GM12878 (cell line): ENCODE results near the gene RHBDD1. TPM values are rescaled to one million over a fixed set of nuclear protein-coding genes. Genes with fewer than 3 reads are reported as not detected.

Source experiments
- ATAC-seq: fragments of 200-7000 bp; cut with Tn5 transposase; 3 replicates; pipeline ENCODE4 v1.9.1; 2020; ENCODE audit warnings: mild to moderate bottlenecking, moderate library complexity
- BruUV-seq: library from RNA; stranded (reverse); fragments of 400-500 nt; replicated peaks from 2 replicates; lab custom pipeline; 2021; lab: Mats Ljungman, UMichigan
- CTCF ChIA-PET: fragments of 300-600 bp; sonication (Branson Sonifier 250); formaldehyde crosslinking; extraction: SDS; loops from one replicate; lab custom pipeline; 2021; ENCODE audit warnings: inconsistent platforms; lab: Yijun Ruan, JAX
- POLR2A ChIA-PET: fragments of 350-600 bp; formaldehyde crosslinking; extraction: SDS; loops from one replicate; lab custom pipeline; 2021; ENCODE audit warnings: inconsistent platforms; lab: Charles Lee
- RAD21 ChIA-PET: fragments of 300-600 bp; sonication (Branson Sonifier 250); formaldehyde crosslinking; loops from one replicate; lab custom pipeline; 2023; ENCODE audit warnings: antibody characterized with exemption; ENCODE audit not compliant: unreplicated experiment; lab: Charles Lee
- SMC1A ChIA-PET: fragments of 300-600 bp; sonication (Branson Sonifier 250); formaldehyde crosslinking; loops from one replicate; lab custom pipeline; 2023; ENCODE audit not compliant: unreplicated experiment, uncharacterized antibody; lab: Charles Lee
- DNase-seq: peaks from one replicate; pipeline ENCODE4 v3.0.0-alpha.2; 2011; ENCODE audit warnings: low read depth, low spot score
- FAIRE-seq: peaks from 3 replicates; lab custom pipeline; 2011; peaks lifted over from hg19 to GRCh38; lab: Jason Lieb, UNC
- H2AFZ ChIP-seq: 2 replicates; pipeline ENCODE4 v1.6.0; 2011; ENCODE audit warnings: low read depth, low read length, control low read depth; ENCODE audit not compliant: control insufficient read depth
- H3K27ac ChIP-seq: 2 replicates; pipeline ENCODE4 v1.5.1; 2011; ENCODE audit warnings: control low read depth; ENCODE audit not compliant: control insufficient read depth, insufficient read depth
- H3K27me3 ChIP-seq, 2 experiments: replicated peaks in 1 of 2; 2 replicates each; pipeline versions ENCODE4 v1.6.0 to v1.6.1; 2011; ENCODE audit warnings: low read length in 1 of 2; ENCODE audit not compliant: control insufficient read depth in 2 of 2, insufficient read depth in 2 of 2
- H3K36me3 ChIP-seq, 2 experiments: 2 replicates each; pipeline ENCODE4 v1.5.1; 2011; ENCODE audit warnings: low read length in 1 of 2; ENCODE audit not compliant: control insufficient read depth in 2 of 2, insufficient read depth in 2 of 2
- H3K4me1 ChIP-seq: 2 replicates; pipeline ENCODE4 v1.6.1; 2011; ENCODE audit warnings: mild to moderate bottlenecking, low read length, moderate library complexity, mixed read lengths; ENCODE audit not compliant: control insufficient read depth, insufficient read depth
- H3K4me2 ChIP-seq: 2 replicates; pipeline ENCODE4 v1.6.0; 2011; ENCODE audit warnings: control low read depth; ENCODE audit not compliant: control insufficient read depth, insufficient read depth
- H3K4me3 ChIP-seq: fragments of 200-600 bp; sonication (generic); 2 replicates; pipeline ENCODE4 v1.5.1; 2016
- H3K79me2 ChIP-seq: 2 replicates; pipeline ENCODE4 v1.6.0; 2011; ENCODE audit warnings: low read length; ENCODE audit not compliant: control insufficient read depth, insufficient read depth
- H3K9ac ChIP-seq: 2 replicates; pipeline ENCODE4 v1.8.0; 2011; ENCODE audit warnings: low read length, control low read depth, mixed read lengths; ENCODE audit not compliant: control insufficient read depth, insufficient read depth
- H3K9me3 ChIP-seq: replicated peaks from 3 replicates; pipeline ENCODE4 v1.5.1; 2011; ENCODE audit warnings: mild to moderate bottlenecking, low read length; ENCODE audit not compliant: control insufficient read depth, insufficient read depth
- H4K20me1 ChIP-seq: 2 replicates; pipeline ENCODE4 v1.6.0; 2011; ENCODE audit not compliant: control insufficient read depth, insufficient read depth
- BRCA1 ChIP-seq: IDR thresholded peaks from 2 replicates; pipeline ENCODE4 v1.6.1; 2011; ENCODE audit warnings: low read depth, low read length, improper control_type of control experiment
- GATAD2B ChIP-seq: fragments of 450-650 bp; conservative IDR thresholded peaks from 2 replicates; pipeline ENCODE4 v1.6.1; 2017; ENCODE audit warnings: low read depth, mild to moderate bottlenecking, moderate library complexity
- ZBTB40 ChIP-seq: fragments of 450-650 bp; IDR thresholded peaks from 2 replicates; pipeline ENCODE4 v1.6.1; 2016; ENCODE audit warnings: mild to moderate bottlenecking, moderate library complexity, borderline replicate concordance
- WGBS: methylation state at CpG from one replicate; pipeline ENCODE4 v1.1.6; 2016; ENCODE audit warnings: low lambda C conversion rate; ENCODE audit not compliant: insufficient replicate concordance, insufficient coverage; ENCODE audit errors: missing lambda C conversion rate; 5-methylcytosine and 5-hydroxymethylcytosine counted together
- in situ Hi-C: fragments of 300-500 bp; cut with MboI; formaldehyde crosslinking; loops from 9 replicates; pipeline ENCODE4 v1.14.3; 2018; ENCODE audit warnings: mixed read lengths
- intact Hi-C: fragments of 100-400 bp; cut with micrococcal nuclease; formaldehyde crosslinking; loops from one replicate; pipeline ENCODE4 v1.14.2; 2022; ENCODE audit not compliant: unreplicated experiment
- polyA plus RNA-seq, 11 experiments: library from polyadenylated mRNA; depleted of rRNA in 4 of 11; unstranded in 6 of 11; stranded (reverse) in 5 of 11; fragments of >200 nt; fragmentation: Nextera tagmentation in 4 of 11; fragmentation: Illumina TruSeq in 1 of 11; extraction: Ambion mirVana in 4 of 11; extraction: Trizol in 1 of 11; gene quantifications; 1 replicate in 1 of 11; 2 replicates in 10 of 11; pipeline versions ENCODE4 v1.2.1 to v1.2.3, GENCODE V29; 2011 to 2016; ENCODE audit warnings: inconsistent platforms in 2 of 11, missing spikeins in 2 of 11, low read depth in 1 of 11
- total RNA-seq, 4 experiments: library from RNA; depleted of rRNA in 3 of 4; stranded (reverse); fragments of >200 nt in 3 of 4; fragmentation: Illumina TruSeq in 1 of 4; extraction: Trizol in 1 of 4; gene quantifications; 2 replicates each; pipeline versions ENCODE4 v1.2.1 to v1.2.3, GENCODE V29; 2013 to 2021

The RHBDD1 gene
- total and polyA plus RNA-seq, 10 of the 15 experiments (the other 5 are each of a cell fraction or from before 2014, with no cell fraction given) = 7.1 to 36.4 (median 14.7) TPM

- SMC1A ChIA-PET = no interaction called here
- Histone ChIP-seq H3K27me3 (no peaks in the 10 kb centered on the region), H3K79me2 (no peaks in the 10 kb centered on the region), H3K4me2 (no peak overlapping the region), H3K4me1 (peaks cover 10% of the 10 kb centered on the region), H3K4me3 (no peak overlapping the region), H3K36me3 (no peaks in the 10 kb centered on the region), H3K9ac (no peak overlapping the region), H3K9me3 (no peaks in the 10 kb centered on the region), H4K20me1 (no peaks in the 10 kb centered on the region), H3K27ac (no peak overlapping the region), H2AFZ (no peak overlapping the region)
- RAD21 ChIA-PET = interaction anchor here (1.3 kb wide), 1 partner anchor 580 kb away, joined by 4 read pairs; no protein-coding TSS in a partner anchor
- POLR2A ChIA-PET = no interaction called here
- no peak for TF ChIP-seq ZBTB40
- TF ChIP-seq BRCA1 = no peak
- no peak for TF ChIP-seq GATAD2B
- FAIRE-seq (no peak), DNase-seq (no peak), ATAC-seq (no peak)
- no TSS peak for BruUV-seq
- intact Hi-C loops = no loop called here
- 80% methylated on average over 26 of the region's 26 CpGs for WGBS
- in situ Hi-C loops = loop anchor here (5.0 kb wide), 2 partner anchors 908 to 1128 kb away; no protein-coding TSS in a partner anchor
- CTCF ChIA-PET = interaction anchor here (0.8 to 1.2 kb wide), 2 partner anchors 581 to 1131 kb away, joined by 3 to 4 read pairs; no protein-coding TSS in a partner anchor
Observed at GRCh38 chr2:226795281-226796011, 40.4 kb upstream of the RHBDD1 start.
